OCI-LY7 (cell line): ENCODE results near the gene HTR3B. TPM values are rescaled to one million over a fixed set of nuclear protein-coding genes. Genes with fewer than 3 reads are reported as not detected.
A peak's percentile ranks its signal among the peaks of the same experiment; 100 is the strongest.
"Not testable (repeated sequence)": the region's sequence is repeated elsewhere in the genome, so short reads cannot be mapped to it uniquely, and the experiment has no call there.

Experiments
- BruUV-seq: library from RNA; stranded (reverse); fragments of 400-500 nt; replicated peaks from 2 replicates; lab custom pipeline; 2021; lab: Mats Ljungman, UMichigan
- CTCF ChIA-PET: fragments of 300-600 bp; sonication (Branson Sonifier 250); formaldehyde crosslinking; loops from one replicate; lab custom pipeline; 2022; ENCODE audit warnings: antibody characterized with exemption; ENCODE audit not compliant: unreplicated experiment; lab: Charles Lee
- POLR2A ChIA-PET: fragments of 300-600 bp; sonication (Branson Sonifier 250); formaldehyde crosslinking; loops from one replicate; lab custom pipeline; 2022; ENCODE audit warnings: antibody characterized with exemption; lab: Charles Lee
- DNase-seq: peaks from one replicate; pipeline ENCODE4 v3.0.0-alpha.2; 2015; ENCODE audit warnings: low spot score
- H2AFZ ChIP-seq: fragments of 200-600 bp; sonication (generic), shearing (Covaris generic); 2 replicates; pipeline ENCODE4 v1.6.1; 2014; ENCODE audit warnings: mild to moderate bottlenecking, antibody characterized with exemption, low read length, moderate library complexity
- H3K27ac ChIP-seq: fragments of 200-600 bp; sonication (generic); 2 replicates; pipeline ENCODE4 v1.5.1; 2014; ENCODE audit warnings: mixed run types, low read depth, mild to moderate bottlenecking, moderate library complexity, low read length, inconsistent platforms; ENCODE audit not compliant: poor library complexity, severe bottlenecking
- H3K36me3 ChIP-seq: fragments of 200-600 bp; sonication (generic); 2 replicates; pipeline ENCODE4 v1.6.1; 2014; ENCODE audit warnings: mild to moderate bottlenecking, antibody characterized with exemption, low read length, moderate library complexity, mixed read lengths; ENCODE audit not compliant: insufficient read depth
- H3K4me1 ChIP-seq: fragments of 200-600 bp; sonication (generic); 2 replicates; pipeline ENCODE4 v1.5.1; 2014; ENCODE audit warnings: mild to moderate bottlenecking, low read length; ENCODE audit not compliant: insufficient read depth, poor library complexity, severe bottlenecking
- H3K4me2 ChIP-seq: fragments of 200-600 bp; sonication (generic); 2 replicates; pipeline ENCODE4 v1.6.1; 2014; ENCODE audit warnings: mild to moderate bottlenecking, low read length
- H3K4me3 ChIP-seq: fragments of 200-600 bp; sonication (generic); 2 replicates; pipeline ENCODE4 v1.5.1; 2014; ENCODE audit warnings: mild to moderate bottlenecking, low read depth, low read length; ENCODE audit not compliant: poor library complexity, severe bottlenecking
- H3K79me2 ChIP-seq: fragments of 200-600 bp; sonication (generic); 2 replicates; pipeline ENCODE4 v1.6.1; 2016; ENCODE audit warnings: low read depth, mild to moderate bottlenecking, low read length, moderate library complexity, mixed read lengths; ENCODE audit not compliant: insufficient read depth
- H3K9me2 ChIP-seq: fragments of 200-600 bp; sonication (generic); 2 replicates; pipeline ENCODE4 v1.6.1; 2016; ENCODE audit warnings: mild to moderate bottlenecking, low read length, mixed read lengths; ENCODE audit not compliant: insufficient read depth
- H3K9me3 ChIP-seq: fragments of 200-600 bp; sonication (generic); 2 replicates; pipeline ENCODE4 v1.6.1; 2014; ENCODE audit warnings: mild to moderate bottlenecking, mixed run types, low read length, mixed read lengths
- H4K20me1 ChIP-seq: fragments of 200-600 bp; sonication (generic); 2 replicates; pipeline ENCODE4 v1.6.1; 2014; ENCODE audit warnings: mild to moderate bottlenecking, antibody characterized with exemption, low read length, moderate library complexity, mixed read lengths; ENCODE audit not compliant: insufficient read depth
- CTCF ChIP-seq: fragments of 200-600 bp; sonication (generic); conservative IDR thresholded peaks from 2 replicates; pipeline ENCODE4 v1.5.1; 2014; ENCODE audit warnings: mild to moderate bottlenecking, antibody characterized with exemption, low read length, moderate library complexity, mixed read lengths
- EZH2phosphoT487 ChIP-seq: fragments of 200-600 bp; sonication (generic); IDR thresholded peaks from 2 replicates; pipeline ENCODE4 v1.6.1; 2018; ENCODE audit warnings: low read depth, borderline replicate concordance, mild to moderate bottlenecking, mixed run types, antibody characterized with exemption, low read length, moderate library complexity, mixed read lengths
- intact Hi-C: fragments of 100-400 bp; cut with micrococcal nuclease; formaldehyde crosslinking; loops from one replicate; pipeline ENCODE4 v1.10.0; 2022; ENCODE audit not compliant: unreplicated experiment
- total RNA-seq, 2 experiments: library from RNA; depleted of rRNA in 1 of 2; stranded (reverse); fragments of >200 nt in 1 of 2; shearing (Covaris generic) in 1 of 2; gene quantifications; 2 replicates each; pipeline ENCODE4 v1.2.3, GENCODE V29; 2014 to 2022

The HTR3B gene
- total RNA-seq, 2 experiments from 2014 or later = not detected

- ChIA-PET POLR2A (interaction anchor here (1.3 kb wide), 1 partner anchor 17 kb away, joined by 5 read pairs; no protein-coding TSS in a partner anchor), CTCF (no interaction called here)
- no peaks in the 10 kb centered on the region for H3K9me3 ChIP-seq
- peak overlapping the region; percentile 68 for H3K27ac ChIP-seq
- DNase-seq = peak; percentile 13
- H2AFZ ChIP-seq = peak overlapping the region; percentile 91; the same call in 1 of the 2 replicates
- H3K4me3 ChIP-seq = peak overlapping the region; percentile 96
- intact Hi-C loops = loop anchor here (5.0 to 10.0 kb wide), 3 partner anchors 70 to 528 kb away; partner anchors contain the start of genes C11orf71, HTR3A and RBM7
- H3K4me1 ChIP-seq = peaks cover 40% of the 10 kb centered on the region
- 0 out of 2 replicates have a peak, but pooled peaks cover 4% of the 10 kb centered on the region for H4K20me1 ChIP-seq
- peaks cover 25% of the 10 kb centered on the region for H3K79me2 ChIP-seq
- no TSS peak for BruUV-seq
- no peaks in the 10 kb centered on the region for H3K9me2 ChIP-seq
- H3K36me3 ChIP-seq = 0 out of 2 replicates have a peak, but pooled peaks cover 7% of the 10 kb centered on the region
- no peak for TF ChIP-seq CTCF
- no peak for TF ChIP-seq EZH2phosphoT487
- peak overlapping the region; percentile 82 for H3K4me2 ChIP-seq
Observed at GRCh38 chr11:113876798-113877669, 27.6 kb upstream of the HTR3B start.

- Histone ChIP-seq H4K20me1 (0 out of 2 replicates have a peak, but pooled peaks cover 2% of the 10 kb centered on the region), H3K27ac (peak overlapping the region; percentile 68), H3K4me3 (peak overlapping the region; percentile 96), H2AFZ (peak overlapping the region; percentile 18; the same call in 1 of the 2 replicates), H3K9me3 (no peaks in the 10 kb centered on the region), H3K36me3 (0 out of 2 replicates have a peak, but pooled peaks cover 6% of the 10 kb centered on the region), H3K4me2 (peak overlapping the region; percentile 82), H3K79me2 (peaks cover 25% of the 10 kb centered on the region), H3K9me2 (no peaks in the 10 kb centered on the region), H3K4me1 (peaks cover 37% of the 10 kb centered on the region)
- TF ChIP-seq EZH2phosphoT487 = no peak
- TF ChIP-seq CTCF = no peak
- BruUV-seq = no TSS peak
- intact Hi-C loops = loop anchor here (5.0 to 10.0 kb wide), 3 partner anchors 70 to 527 kb away; partner anchors contain the start of genes C11orf71, HTR3A and RBM7
- CTCF ChIA-PET = no interaction called here
- POLR2A ChIA-PET = no interaction called here
- DNase-seq = peak; percentile 20
Observed at GRCh38 chr11:113877670-113878055, 26.9 kb upstream of the HTR3B start.

DNA sequence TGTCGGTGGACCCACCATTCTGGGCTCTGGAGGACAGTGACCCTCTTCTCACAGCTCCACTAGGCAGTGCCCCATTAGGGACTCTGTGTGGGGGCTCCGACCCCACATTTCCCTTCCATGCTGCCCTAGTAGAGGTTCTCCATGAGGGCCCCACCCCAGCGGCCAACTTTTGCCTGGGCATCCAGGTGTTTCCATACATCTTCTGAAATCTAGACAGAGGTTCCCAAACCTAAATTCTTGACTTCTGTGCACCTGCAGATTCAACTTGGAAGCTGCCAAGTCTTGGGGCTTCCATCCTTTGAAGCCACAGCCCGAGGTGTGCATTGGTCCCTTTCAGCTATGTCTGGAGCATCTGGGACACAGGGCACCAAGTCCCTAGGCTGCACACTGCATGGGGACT lies 25.1 kb upstream of the HTR3B start:
- intact Hi-C loops = loop anchor here (5.0 to 10.0 kb wide), 3 partner anchors 72 to 525 kb away; partner anchors contain the start of genes C11orf71, HTR3A and RBM7
- POLR2A ChIA-PET = not testable (repeated sequence)

More for the DNA sequence above, 25.1 kb upstream of the HTR3B start:
- H3K27ac ChIP-seq, H3K36me3 ChIP-seq, CTCF ChIA-PET, DNase-seq, H4K20me1 ChIP-seq, H3K4me3 ChIP-seq, BruUV-seq, H3K4me2 ChIP-seq, H3K9me2 ChIP-seq, H3K9me3 ChIP-seq, H2AFZ ChIP-seq: not testable (repeated sequence)
- peaks cover 13% of the 10 kb centered on the region for H3K79me2 ChIP-seq
- peaks cover 20% of the 10 kb centered on the region for H3K4me1 ChIP-seq
